Pancreas (tissue), 10 donors: Measurements from ENCODE around the gene ZNF200. TPM values are rescaled to one million over a fixed set of nuclear protein-coding genes. Genes with fewer than 3 reads are reported as not detected.

Experiments used
- ATAC-seq, 4 donors: fragments of 200-7000 bp; cut with Tn5 transposase; one replicate each; pipeline versions ENCODE4 v1.8.0 to v1.9.1; 2020; ENCODE audit warnings: mild to moderate bottlenecking in 4 of 4, moderate library complexity in 4 of 4
- DNase-seq, 6 donors: peaks; one replicate each; pipeline ENCODE4 v3.0.0-alpha.2; 2020
- FAIRE-seq: peaks from 2 replicates; lab custom pipeline; 2012; peaks lifted over from hg19 to GRCh38; lab: Jason Lieb, UNC
- H3K27ac ChIP-seq, 4 donors: fragments of 200-600 bp; sonication (generic); 1 replicate in 3 of 4; 2 replicates in 1 of 4; pipeline versions ENCODE4 v1.5.0 to v1.8.0; 2020
- H3K27me3 ChIP-seq, 4 donors: fragments of 200-600 bp; one replicate each; pipeline ENCODE4 v1.8.0; 2021
- H3K36me3 ChIP-seq, 3 donors: fragments of 200-600 bp; sonication (generic) in 1 of 3; one replicate each; pipeline versions ENCODE4 v1.5.0 to v1.8.0; 2020 to 2021
- H3K4me1 ChIP-seq, 3 donors: fragments of 200-600 bp; one replicate each; pipeline ENCODE4 v1.8.0; 2021
- H3K4me3 ChIP-seq, 4 donors: fragments of 200-600 bp; sonication (generic) in 2 of 4; one replicate each; pipeline versions ENCODE4 v1.5.0 to v1.8.0; 2020 to 2021
- H3K9me3 ChIP-seq, 4 donors: fragments of 200-600 bp; one replicate each; pipeline ENCODE4 v1.8.0; 2021
- WGBS, 2 donors: extraction: QIAGEN DNeasy Blood & Tissue Kit; methylation state at CpG; one replicate each; pipeline ENCODE4 v1.1.7; 2013; 5-methylcytosine and 5-hydroxymethylcytosine counted together
- intact Hi-C, 3 donors: fragments of 100-400 bp; cut with DNase I; formaldehyde crosslinking; loops; one replicate each; pipeline versions ENCODE4 v1.11.1 to v1.14.2; 2022
- polyA plus RNA-seq, 2 donors: library from polyadenylated mRNA; stranded (reverse); fragments of 200-250 nt; gene quantifications; one replicate each; pipeline ENCODE4 v1.2.3, GENCODE V29; 2013
- total RNA-seq, 6 donors: library from RNA; stranded (reverse); fragmentation: NEBNext Ultra II Directional in 4 of 6; extraction: Animal tissue kit (Norgen Biotek cat#: 25700) in 4 of 6; gene quantifications; one replicate each; pipeline versions ENCODE4 v1.2.1 to v1.2.4, GENCODE V29; 2021 to 2023
- TF ChIP-seq, protein P1 (sequence below), 4 donors: fragments of 200-600 bp; sonication (generic) in 3 of 4; IDR thresholded peaks; one replicate each; pipeline versions ENCODE4 v1.5.0 to v1.8.0; 2021; ENCODE audit warnings: antibody characterized with exemption in 4 of 4
- donor health status: healthy with polysubstance abuse.
- donor health status: DM: no; HTN: no; CAD: no; lungs with moderate emphysema.
- donor health status: DM: no; HTN: no; CAD: no.
- donor health status: control.
- donor health status: control.
- donor health status: Bipolar disorder and iron deficiency.
- donor health status: DM: yes; HTN: yes; CAD: no.
- donor health status: DM: no; HTN: no; CAD: no.
- donor health status: DM: no; HTN: no; CAD: no.
- donor health status: DM: yes; HTN: yes; CAD: no.

The ZNF200 gene
- total and polyA plus RNA-seq, 8 donors: 1.5 to 3.7 (median 2.6) TPM

DNA sequence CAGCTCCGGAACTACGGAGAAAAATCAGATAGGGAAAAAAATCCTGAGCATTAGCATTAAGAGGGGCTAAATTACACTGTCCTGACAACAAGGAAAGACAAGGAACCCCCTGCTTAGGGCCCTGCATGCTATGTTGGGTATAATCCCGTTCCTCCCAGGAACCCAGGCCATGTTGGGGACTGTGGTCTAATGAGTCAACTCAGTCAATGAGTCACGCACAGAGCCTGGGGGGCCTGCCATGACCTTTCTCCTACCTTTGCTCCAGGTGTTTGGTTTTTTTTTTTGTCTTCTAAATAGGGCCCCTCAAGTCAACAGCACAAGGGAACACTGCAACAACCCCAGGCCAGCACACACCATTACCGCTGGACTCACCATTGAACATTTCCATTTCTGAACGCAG is 8.9 kb upstream of the ZNF200 start:
- FAIRE-seq (no peak), DNase-seq (no peak), ATAC-seq (no peak)
- Histone ChIP-seq H3K27ac (no peak overlapping the region), H3K4me1 (no peaks in the 10 kb centered on the region), H3K4me3 (no peak overlapping the region), H3K36me3 (no peaks in the 10 kb centered on the region), H3K9me3 (no peaks in the 10 kb centered on the region), H3K27me3 (no peaks in the 10 kb centered on the region)
- TF ChIP-seq, protein P1, sequence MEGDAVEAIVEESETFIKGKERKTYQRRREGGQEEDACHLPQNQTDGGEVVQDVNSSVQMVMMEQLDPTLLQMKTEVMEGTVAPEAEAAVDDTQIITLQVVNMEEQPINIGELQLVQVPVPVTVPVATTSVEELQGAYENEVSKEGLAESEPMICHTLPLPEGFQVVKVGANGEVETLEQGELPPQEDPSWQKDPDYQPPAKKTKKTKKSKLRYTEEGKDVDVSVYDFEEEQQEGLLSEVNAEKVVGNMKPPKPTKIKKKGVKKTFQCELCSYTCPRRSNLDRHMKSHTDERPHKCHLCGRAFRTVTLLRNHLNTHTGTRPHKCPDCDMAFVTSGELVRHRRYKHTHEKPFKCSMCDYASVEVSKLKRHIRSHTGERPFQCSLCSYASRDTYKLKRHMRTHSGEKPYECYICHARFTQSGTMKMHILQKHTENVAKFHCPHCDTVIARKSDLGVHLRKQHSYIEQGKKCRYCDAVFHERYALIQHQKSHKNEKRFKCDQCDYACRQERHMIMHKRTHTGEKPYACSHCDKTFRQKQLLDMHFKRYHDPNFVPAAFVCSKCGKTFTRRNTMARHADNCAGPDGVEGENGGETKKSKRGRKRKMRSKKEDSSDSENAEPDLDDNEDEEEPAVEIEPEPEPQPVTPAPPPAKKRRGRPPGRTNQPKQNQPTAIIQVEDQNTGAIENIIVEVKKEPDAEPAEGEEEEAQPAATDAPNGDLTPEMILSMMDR (IDR thresholded peaks at IDR 0.05): no peak
- intact Hi-C loops: no loop called here
- 58 to 74% methylated on average over 6 of the region's 6 CpGs for WGBS, 2 donors

DNA sequence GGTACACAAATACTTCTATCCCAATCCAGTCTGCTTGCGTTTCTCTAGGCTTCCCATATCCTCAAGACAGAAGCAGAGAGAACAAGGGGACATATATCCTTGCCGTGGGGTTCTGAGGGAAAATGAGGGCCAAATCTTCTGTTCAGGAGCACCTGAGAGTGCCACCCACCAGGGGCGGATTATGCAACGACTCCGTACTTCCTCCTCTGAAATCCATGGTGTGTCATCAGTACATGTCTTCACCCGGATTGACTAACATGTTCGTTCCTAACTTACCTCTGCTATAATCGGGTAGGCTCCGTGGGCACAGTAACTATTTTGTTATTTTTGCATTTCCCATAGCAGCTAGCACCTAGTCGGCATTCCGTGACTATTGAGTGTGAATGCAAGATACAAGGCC is 7.8 kb upstream of the ZNF200 start:
- no peaks in the 10 kb centered on the region for H3K27me3 ChIP-seq
- intact Hi-C loops: no loop called here
- no peak overlapping the region for H3K27ac ChIP-seq
- H3K4me3 ChIP-seq: no peak overlapping the region
- DNase-seq (no peak), ATAC-seq (no peak), FAIRE-seq (no peak)
- no peaks in the 10 kb centered on the region for H3K9me3 ChIP-seq
- WGBS, 2 donors: 74 to 78% methylated on average over 11 of the region's 11 CpGs
- no peaks in the 10 kb centered on the region for H3K4me1 ChIP-seq
- TF ChIP-seq, protein P1 (IDR thresholded peaks at IDR 0.05): no peak
- no peaks in the 10 kb centered on the region for H3K36me3 ChIP-seq

GRCh38 chr16:3241761-3242160 is 6.8 kb upstream of the ZNF200 start:
- 60 to 62% methylated on average over 5 of the region's 5 CpGs for WGBS, 2 donors
- no peaks in the 10 kb centered on the region for H3K27me3 ChIP-seq
- intact Hi-C loops: no loop called here
- no peaks in the 10 kb centered on the region for H3K36me3 ChIP-seq
- TF ChIP-seq, protein P1 (IDR thresholded peaks at IDR 0.05): no peak
- H3K4me3 ChIP-seq: no peak overlapping the region
- no peak for FAIRE-seq
- no peak for ATAC-seq
- no peak overlapping the region for H3K27ac ChIP-seq
- H3K9me3 ChIP-seq: no peaks in the 10 kb centered on the region
- no peaks in the 10 kb centered on the region for H3K4me1 ChIP-seq
- no peak for DNase-seq

- TF ChIP-seq, protein P1 (IDR thresholded peaks at IDR 0.05): no peak
- Histone ChIP-seq H3K27ac (no peak overlapping the region), H3K9me3 (no peaks in the 10 kb centered on the region), H3K27me3 (no peaks in the 10 kb centered on the region), H3K36me3 (peaks cover 0 to 14% (median 10%) of the 10 kb centered on the region in 3 donors), H3K4me1 (peaks cover 0 to 8% (median 0%) of the 10 kb centered on the region in 3 donors), H3K4me3 (no peak overlapping the region)
- FAIRE-seq (no peak), DNase-seq (peak in 4 of 6 donors; percentile 23 to 44 (median 32)), ATAC-seq (no peak)
- 84 to 85% methylated on average over 29 of the region's 29 CpGs for WGBS, 2 donors
- intact Hi-C loops: no loop called here
These were observed 1.1 kb upstream of the ZNF200 start for GRCh38 chr16:3235856-3236669.

- Histone ChIP-seq H3K36me3 (peaks cover 0 to 26% (median 10%) of the 10 kb centered on the region in 3 donors), H3K27me3 (no peaks in the 10 kb centered on the region), H3K4me3 (peak overlapping the region; percentile 68 to 93 (median 86)), H3K27ac (peak overlapping the region; percentile 50 to 92 (median 83)), H3K9me3 (no peaks in the 10 kb centered on the region), H3K4me1 (peaks cover 0 to 8% (median 0%) of the 10 kb centered on the region in 3 donors)
- intact Hi-C loops: no loop called here
- FAIRE-seq: no peak
- WGBS, 2 donors: 2% methylated on average over 18 of the region's 18 CpGs
- peak in 1 of 6 donors; percentile 18 for DNase-seq
- no peak for ATAC-seq
- TF ChIP-seq, protein P1 (IDR thresholded peaks at IDR 0.05): no peak
These were observed 458 bp downstream of the ZNF200 start for GRCh38 chr16:3234543-3234856.
